Measurements from ENCODE around the gene MPP1.

The MPP1 gene

GRCh38 chrX:154774622-154775021 is 30.7 kb downstream of the MPP1 start:
- no peak for DNase-seq

DNA sequence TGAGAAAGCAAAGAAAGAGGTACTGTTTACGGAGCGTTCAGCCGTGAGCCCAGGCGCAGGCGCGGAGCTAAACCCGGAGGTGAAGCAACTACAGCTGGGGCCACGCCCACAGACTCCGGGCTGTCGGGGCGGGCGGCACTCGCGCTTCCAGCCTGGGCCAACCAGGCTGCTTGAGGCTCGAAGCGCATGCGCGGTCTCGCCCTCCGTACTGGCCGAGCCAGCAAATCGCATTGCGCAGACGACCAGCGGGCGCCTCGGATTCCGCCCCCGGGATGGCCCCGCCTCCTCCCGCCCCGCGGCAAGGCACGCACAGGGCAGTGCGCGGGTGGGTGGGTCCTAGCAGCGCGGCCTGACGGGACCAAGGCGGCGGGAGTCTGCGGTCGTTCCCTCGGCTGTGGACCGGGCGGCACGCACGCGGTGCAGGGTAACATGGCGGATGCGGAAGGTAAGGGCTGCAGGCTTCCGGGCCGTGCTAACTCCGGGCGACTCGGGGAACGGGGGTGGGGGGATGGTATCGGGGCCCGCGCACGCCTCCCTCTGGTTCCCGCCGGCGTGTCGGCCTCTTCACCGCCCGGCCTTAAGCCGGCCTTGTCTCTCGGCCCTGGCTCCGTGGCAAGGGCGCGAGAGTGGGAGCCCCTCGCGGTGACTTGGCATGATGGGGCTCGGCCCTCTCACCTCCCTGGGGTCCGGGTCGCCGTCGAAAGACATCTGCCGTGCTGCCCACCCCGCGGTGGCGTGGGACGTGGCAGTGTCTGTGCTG is 42.6 kb downstream of the MPP1 start, which contains the start of gene DKC1:
Gene DKC1 (plus strand): TSS at position 328 of the 760 bp plus-strand sequence. CDS start 102 bp downstream, at position 430.
- DNase-seq = peak; percentile 95

DNA sequence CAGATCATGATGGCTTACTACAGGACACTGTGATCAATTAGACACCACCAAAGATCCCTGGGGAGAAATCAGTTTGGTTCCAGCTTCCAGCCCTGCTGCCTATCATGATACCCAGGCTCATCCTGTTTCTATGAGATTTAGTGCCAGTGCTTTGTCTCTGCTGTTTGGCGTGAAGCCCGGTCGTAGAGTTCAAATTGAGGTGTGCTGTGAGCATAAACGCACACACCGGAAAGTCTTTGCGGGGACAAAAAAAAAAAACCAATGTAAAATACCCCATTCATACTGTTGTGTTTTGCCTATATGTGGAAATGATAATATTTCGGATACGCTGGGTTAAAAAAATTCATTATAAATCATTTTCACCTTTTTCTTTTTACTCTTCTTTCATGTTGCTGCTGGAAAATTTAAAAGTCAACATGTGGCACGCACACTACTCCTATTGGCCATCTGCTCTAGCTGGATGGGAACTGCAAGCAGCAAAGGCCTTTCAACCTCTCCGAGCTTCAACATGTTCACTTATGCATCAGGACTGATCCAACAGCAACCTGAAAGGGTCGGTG is 43.2 kb downstream of the MPP1 start:
- no peak for DNase-seq

GRCh38 chrX:154758696-154759095 is 46.6 kb downstream of the MPP1 start:
- no peak for DNase-seq

DNA sequence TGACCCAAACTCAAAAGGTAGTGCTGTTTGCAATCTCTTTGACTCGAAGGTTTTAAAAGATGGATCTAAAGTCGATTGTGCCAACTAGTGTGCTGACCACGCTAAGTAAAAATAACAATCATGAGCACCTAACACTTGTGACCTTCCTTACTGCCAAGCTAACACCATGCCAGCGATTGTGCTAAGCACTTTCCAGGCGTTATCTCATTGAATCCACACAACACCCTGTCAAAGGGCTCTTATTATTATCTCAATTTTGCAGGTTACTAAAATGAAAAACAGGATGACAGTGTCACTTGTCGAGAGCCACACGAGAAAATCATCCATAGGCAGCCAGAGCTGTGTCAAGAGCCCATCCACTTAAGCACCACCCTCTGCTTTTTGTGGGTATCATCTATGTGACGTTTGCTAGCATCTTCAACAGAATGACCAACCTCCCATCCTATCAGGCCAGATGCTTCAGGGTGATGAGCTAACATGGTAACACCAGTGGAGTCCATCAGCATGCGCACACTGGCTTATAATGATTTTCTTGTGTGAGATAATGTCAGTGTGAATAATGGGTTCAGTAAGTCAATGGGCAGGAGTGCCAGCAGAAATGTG is 53.5 kb downstream of the MPP1 start:
- DNase-seq = no peak

DNA sequence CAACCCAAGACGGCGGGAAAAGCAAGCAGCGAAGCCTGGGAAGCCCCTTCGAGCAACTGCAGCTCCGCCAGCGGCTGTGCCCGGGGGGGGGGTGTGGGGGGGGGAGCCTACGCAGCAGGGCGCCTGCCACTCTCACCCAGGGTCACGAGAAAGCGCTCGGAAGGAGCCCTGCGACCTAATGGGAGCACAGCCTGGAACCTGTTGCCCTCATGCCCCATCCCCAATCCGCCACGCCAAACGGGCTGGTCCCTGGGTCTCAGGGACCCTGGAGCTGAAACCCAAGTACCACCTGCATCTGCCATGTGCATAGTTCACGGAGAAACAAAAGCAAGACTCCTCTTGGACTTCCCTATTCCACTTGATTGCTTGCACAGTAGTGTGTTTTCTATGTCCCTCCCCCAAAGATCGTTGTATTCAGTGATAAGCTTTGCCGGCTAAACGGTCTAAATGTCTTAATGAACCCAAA is 54.0 kb downstream of the MPP1 start:
- no peak for DNase-seq

DNA sequence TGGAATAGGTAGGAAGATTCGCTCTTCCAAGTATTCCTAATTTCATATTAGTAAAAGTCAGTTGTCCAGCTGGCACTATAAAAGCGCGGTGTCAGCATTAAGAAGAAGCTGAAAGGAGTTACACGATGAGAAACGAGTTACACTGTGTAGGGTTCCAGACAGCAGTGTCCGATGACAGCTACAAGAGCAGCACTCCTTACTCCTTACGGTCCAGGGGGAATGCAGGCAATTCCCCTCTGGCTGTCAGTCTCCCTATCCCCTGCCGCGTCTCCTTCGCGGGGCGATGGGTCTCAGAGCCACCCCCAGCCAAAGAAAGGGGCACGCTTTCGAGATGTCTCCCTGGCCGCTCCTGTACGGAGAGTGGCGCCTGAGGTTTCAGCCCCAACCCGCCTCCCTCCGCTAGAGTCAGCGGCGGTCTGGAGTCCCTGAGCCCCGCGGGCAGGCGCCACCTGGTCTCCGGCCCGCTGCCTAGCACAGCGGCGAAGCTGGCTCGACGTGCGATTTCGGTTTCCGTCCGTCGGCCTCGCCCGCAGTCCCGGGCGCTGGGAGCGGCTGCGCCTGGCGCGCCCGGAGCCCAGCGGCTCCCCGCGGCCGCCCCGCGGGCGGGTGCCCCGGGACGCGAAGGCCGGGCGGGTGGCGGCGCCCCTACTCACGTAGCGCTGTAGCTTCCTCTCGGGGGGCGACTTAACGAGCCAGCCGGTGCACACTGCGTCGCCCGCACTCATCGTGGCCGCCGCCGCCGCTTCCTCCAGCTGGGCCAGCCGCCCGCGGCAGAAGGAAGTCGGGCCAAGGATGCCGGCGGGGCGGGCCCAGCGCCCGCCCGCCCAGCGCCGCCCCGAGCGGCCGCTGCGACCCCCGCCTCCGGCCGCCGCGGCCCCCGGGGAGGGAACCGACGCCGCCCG is 54.7 kb downstream of the MPP1 start, which contains the start of gene GAB3:
Gene GAB3 (minus strand): TSS at position 777 of the 902 bp plus-strand sequence. CDS start 52 bp downstream, at position 725.
- peak; percentile 46 for DNase-seq

DNA sequence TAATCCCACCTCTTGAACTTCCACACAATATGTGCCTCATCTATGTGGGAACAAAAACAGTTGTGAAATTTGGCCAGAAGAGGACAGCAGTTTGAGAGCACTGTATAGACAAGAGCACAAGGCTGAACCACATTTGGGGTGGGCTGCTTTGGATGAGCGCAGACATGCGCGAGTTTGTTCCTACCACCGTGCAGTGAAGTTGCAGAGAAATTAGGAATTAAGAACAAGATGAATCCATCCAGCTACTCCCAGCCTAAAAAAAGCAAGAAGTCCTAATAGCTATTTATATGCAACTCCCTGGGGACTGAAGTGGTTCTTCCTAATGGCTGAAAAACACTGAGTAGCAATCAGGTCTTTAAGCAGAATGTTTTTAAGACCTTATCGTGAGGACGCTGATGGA is 55.4 kb downstream of the MPP1 start:
- no peak for DNase-seq

- peak; percentile 51 for DNase-seq
These were observed 56.5 kb downstream of the MPP1 start for GRCh38 chrX:154748712-154749339.

- no peak for DNase-seq
These were observed 62.7 kb downstream of the MPP1 start for GRCh38 chrX:154742613-154743012.

- no peak for DNase-seq
These were observed 65.3 kb downstream of the MPP1 start for GRCh38 chrX:154739952-154740465.

GRCh38 chrX:154738011-154738738 is 67.1 kb downstream of the MPP1 start:
- no peak for DNase-seq

DNA sequence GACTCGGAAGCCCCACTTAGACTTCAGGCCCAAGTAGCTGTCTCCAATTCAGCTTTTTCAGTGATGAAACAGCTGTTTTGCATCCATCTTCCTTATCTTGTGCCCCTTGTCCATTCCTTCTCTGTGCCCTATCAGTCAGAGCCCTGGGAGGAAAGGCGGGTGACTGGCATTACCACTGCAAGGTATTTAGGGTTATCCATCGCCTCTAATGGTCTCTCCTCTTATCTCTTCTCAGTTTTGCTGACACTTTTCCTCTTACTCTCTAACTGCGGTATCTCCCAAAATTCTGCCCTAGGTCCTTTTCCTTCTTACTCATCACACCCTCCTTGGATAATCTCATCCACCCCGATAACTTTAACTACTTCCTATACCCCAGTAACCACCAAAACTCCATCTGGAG is 68.1 kb downstream of the MPP1 start:
- no peak for DNase-seq

DNA sequence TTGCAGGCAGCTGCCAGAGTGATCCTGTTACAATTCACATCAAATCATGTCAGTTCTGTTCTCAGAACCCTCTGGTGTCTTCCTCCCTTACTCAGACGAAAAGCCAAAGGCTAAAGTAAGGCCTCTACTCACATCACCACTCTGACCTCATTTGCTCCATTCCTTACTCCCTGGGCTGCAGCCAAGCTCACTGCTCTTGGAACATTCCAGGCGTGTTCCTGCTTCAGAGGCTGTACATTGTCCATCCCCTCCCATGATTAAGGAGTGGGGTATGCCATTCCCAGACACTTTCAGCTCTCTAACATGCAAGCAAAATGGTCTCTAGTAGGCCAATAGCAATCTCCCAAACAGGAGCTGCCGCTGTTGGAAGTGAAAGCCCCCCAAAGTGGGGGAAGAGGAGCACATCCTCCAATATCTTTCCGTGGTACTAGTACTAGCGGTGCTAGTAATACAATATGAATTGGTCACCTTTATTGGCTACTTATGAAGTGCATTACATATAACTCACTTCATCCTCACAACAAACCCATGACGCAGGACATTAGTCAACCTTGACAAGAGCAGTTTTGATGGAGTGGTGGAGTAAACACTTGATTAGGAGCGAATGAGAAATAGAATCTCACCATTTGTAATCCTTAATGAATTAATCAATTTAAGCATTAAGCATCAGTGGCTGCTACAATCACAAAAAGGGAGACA is 69.4 kb downstream of the MPP1 start:
- DNase-seq = no peak

- peak; percentile 13 for DNase-seq
These were observed 71.1 kb downstream of the MPP1 start for GRCh38 chrX:154734061-154734781.

GRCh38 chrX:154733066-154733425 is 72.2 kb downstream of the MPP1 start:
- no peak for DNase-seq

DNA sequence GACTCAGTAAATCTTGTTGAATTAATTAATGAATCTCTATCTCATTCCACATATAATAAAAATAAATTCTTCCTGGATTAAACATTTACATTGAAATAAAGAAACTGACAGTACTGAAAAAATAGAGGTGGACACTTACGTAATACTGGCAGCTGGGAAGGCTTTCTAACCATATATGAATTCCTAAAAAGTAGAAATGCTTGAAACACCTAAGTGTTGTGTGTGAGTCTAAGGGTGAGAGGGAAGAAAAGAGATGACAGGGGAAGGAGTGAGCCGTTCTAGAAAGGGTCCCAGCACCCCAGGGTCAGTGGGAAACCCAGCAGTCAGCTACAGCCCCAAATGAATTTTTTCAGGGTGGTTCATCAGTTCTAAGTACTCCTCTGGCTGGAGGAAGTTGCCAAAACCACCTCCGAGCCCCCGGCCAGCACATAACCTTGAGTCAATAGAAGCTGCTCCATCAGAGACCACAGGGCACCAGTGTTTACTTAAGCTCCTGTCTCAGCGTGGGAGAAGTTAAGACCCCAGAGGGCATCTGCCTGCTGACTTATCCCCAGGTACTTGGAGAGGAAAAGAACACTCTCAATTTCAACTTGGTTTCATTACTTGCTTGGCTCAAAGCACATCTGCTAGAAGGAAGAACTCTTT is 72.7 kb downstream of the MPP1 start:
- DNase-seq = no peak

DNA sequence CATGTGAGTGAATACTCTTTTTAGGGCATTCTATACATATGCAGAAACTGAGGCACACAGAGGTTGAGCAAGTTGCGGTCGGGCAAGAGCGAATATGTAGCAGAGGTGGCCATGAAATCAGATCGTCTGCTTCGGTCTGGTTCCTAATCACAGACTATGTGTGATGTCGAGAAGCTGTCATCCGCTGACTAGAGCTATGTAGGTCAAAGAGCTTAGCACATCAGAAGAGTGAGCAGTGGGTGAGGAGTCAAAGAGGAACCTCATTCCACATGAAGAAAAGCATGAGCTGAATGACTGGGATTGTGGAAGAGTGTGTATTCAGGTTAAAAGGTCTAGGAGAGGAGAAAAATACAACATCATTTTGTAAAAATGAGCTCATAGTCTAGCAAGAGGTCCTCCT is 73.4 kb downstream of the MPP1 start:
- DNase-seq = no peak

DNA sequence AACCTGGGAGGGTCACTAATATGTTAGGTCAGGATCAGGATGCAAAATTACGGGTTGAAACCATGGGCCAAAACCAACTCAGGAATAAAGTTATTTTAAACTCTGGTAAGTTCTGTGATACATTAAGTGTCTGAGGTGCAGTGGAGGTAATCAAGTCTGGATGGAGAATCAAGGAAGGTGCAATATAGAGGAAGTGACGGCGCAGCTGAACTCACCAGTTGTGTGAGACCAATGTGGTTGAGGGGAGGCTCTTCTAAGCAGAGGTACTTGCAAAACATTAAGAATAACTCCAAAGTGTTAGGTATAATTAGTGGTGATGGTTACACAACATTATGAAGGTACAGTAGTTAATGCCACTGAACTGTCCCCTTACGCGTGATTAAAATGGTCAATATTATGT is 74.1 kb downstream of the MPP1 start:
- no peak for DNase-seq

All from activated CD4-positive, alpha-beta T cell treated with anti-CD3 and anti-CD28 coated beads for 48 hours (primary cell).